NCI-H2171 treated with DMSO at 0.1 percent for 48 hours (cell line): Measurements from ENCODE around the gene CHSY1.
"Not testable (repeated sequence)": the region's sequence is repeated elsewhere in the genome, so short reads cannot be mapped to it uniquely, and the experiment has no call there.

Experiments
- DNase-seq: peaks from one replicate; lab custom pipeline; 2025; lab: John Stamatoyannopoulos, UW

Gene CHSY1

GRCh38 chr15:101244036-101244781 lies 7.6 kb downstream of the CHSY1 start:
- DNase-seq, result no peak

DNA sequence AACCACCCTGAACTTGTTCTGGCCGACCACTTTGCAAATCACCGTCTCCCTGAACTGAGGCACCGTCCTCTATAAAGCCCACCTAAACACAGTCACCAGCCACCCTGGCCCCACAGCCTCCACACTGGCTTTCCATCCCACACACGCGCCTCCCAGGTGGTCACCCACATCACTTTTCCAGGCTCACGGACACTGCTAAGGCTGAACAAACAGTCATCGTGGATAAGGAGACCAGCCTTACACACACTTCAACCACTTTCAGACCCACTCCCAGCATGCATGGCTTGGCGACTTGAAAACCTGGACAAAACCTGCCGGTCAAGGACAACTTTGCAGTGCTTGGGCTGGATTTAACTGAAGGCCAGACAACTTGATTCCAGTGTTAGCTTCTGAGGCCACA lies 8.4 kb downstream of the CHSY1 start:
- no peak for DNase-seq

DNA sequence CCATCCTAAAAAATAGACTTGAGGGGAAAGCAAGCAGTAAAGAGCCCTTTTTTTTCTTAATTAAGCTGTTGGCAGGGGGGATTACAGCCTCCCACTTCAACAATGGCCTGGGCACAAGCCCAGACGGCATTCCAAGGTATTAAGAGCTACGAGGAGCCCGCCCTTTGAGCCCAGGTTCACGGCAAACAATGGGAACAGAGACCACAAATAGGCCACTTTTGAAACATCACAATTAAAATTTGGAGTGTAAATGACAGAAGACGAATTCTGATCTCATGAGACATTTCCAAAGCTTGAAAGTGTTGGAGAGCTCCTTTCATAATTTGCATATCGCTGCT lies 8.9 kb downstream of the CHSY1 start:
- DNase-seq, result no peak

DNA sequence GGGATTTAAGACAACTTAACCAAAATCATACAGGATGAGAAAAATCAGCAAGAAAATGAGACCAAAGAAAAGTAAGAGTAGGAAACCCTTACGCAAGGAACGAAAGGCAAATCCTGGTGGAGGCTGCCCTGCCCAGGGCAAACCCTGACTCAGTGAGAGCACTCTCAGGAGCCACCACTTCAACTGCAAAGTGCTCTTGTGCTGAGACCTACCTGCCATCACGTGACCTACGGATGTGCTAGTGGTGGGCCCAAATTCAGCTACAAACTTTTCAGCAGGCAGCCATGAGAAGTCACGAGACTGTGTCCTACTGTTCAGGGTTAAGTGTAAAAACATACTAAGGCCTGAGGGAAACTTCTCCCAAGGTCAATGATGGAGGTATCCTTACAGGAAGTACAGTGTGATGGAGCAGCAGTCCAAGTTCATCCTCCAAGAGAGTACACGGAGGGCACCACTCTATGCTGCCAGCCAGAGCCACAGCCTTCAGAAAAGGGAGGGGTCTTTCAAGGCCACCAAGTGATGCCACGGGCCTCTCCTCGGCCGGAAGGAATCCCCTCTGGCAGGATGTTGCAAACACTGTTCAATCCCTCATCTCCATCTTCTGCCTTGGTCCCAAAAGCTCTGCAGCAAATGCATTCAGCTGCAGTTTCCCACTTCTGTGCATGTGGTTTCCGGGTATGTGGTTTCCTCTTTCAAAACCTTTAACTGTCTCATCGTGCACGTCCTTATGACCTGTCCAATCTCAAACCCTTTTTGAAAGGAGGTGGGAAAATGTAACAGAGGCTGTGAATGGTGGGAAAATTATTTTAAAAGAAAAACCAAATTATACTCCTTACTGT lies 9.5 kb downstream of the CHSY1 start:
- no peak for DNase-seq

DNA sequence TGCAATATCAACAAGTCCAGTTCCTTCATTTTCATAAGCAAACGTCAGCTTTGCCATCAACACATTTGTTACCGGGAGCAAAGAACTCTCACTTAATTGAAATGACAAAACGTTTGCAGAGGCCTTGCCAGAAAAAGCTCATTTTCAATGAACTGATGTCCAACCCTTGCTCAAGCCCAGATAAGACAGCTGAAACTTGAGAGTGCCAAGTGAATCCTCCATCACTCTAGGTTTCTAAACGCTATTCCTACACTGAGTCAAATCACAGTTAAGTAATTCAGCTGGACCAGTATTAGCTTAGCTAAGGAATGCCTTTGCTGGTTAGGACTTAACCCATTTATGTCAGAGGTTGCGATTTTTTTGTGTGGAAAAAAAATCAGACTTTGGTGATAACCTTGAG lies 11.5 kb downstream of the CHSY1 start:
- no peak for DNase-seq

DNA sequence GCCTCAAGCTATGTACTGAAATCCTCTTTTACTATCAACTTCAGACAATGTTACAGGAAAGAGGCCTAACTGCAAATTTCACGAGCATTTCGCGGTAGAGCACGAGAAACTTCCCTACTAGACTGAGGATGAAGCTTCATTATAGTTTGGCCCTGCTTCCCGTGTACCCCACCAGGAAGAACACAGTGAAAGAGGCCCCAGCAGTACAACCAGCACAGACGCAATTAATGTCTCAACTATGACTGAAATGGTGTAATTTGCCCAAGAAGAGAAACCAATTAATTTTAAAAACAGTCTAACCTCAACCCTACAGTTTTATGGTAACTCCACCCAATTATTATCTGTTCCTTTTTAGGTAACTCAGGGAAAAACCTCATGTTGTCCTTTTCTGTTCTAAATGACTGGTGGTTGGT lies 12.1 kb downstream of the CHSY1 start:
- no peak for DNase-seq

- DNase-seq, result no peak
Measured at GRCh38 chr15:101237251-101237650, 14.6 kb downstream of the CHSY1 start.

- DNase-seq, result no peak
Measured at GRCh38 chr15:101233651-101234280, 18.1 kb downstream of the CHSY1 start.

DNA sequence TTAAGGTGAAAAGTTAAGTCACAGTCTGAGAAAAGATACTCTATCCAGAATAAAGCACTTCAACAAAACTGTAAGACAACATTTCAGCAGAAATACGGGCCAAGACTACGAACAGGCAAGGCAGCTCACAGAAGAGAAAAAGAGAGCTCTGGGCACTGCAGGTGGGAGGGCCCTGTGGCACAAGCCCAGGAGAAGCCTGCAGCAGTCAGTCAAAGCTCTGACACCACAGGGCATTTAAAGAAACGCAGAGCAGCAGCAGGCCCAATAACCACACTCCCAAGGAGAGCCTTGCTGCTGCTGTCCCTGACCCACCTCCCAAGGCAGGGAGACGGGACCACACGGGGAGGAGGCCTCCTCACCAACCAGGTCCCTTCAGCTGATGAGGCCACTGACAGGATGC lies 19.2 kb downstream of the CHSY1 start:
- DNase-seq, result no peak

GRCh38 chr15:101228313-101228712 lies 23.5 kb downstream of the CHSY1 start:
- DNase-seq, result no peak

DNA sequence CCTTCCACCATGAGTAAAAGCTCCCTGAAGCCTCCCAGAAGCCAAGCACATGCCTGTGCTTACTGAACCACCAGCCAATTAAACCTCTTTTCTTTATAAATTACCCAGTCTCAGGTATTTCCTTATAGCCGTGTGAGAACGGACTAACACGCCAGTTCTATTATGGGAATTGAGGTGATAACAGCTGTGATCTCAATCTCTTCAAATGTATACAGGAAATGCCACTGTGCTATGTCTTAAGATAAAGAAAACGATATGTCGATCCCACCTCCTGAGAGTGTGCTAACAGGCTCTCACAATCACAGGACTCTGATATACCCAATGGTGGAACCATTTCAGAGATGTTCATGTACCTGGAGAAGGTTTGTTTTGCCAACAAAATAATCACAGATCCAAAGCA lies 26.2 kb downstream of the CHSY1 start:
- DNase-seq, result no peak

DNA sequence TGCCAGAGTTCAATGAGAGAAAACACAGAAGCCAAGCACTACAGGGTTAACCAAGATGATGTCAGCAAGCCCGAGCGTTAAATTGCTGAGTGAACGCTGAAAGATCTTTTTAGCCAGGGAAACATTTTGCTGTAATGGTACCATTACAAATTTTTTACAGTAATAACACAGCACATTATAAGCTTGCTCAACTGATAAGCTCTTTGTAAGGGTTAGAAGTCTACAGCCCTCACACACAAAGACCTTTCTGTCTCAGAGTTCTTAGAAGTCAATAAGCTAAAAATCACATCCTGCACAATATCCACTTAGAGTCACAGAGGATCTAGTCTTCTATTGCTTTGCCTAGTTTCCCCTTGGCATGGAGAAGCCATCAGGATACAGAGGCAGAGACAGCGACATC lies 29.9 kb downstream of the CHSY1 start:
- DNase-seq, result no peak

DNA sequence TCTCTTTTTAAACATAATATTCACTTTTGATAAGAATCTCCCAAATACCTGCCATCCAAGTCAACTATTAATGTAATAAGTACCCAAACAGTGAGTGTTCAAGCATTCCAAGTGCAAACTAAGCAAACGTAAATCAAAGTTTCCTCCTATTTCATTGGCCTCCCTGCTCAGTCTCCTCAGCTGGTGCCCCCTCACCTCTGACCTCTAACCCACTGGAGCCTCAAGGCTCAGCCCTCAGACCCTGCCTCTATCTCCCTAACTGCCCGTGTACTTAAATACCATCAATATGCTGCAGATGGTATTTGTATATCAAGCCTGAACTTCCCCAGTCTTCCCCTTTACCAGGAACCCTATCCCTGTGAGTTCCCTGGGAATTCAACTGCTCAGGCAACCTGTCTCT lies 31.8 kb downstream of the CHSY1 start:
- DNase-seq, result no peak

DNA sequence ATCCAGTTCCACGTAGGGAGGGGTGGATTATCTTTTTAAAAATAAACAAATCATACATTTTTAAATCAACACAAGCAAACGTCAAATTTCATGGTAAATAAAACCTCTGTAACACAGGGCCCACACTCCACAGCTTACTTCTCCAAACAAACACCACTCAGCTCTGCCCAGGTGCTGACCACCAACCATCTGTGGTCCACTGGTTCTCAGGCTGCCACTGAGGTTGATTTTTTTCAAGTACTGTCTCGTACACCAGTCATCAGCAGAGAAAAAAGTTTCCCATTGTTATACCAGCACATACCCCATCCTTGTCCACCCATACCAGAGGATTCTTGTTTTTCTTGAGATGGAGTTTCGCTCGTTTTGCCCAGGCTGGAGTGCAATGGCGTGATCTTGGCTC lies 32.4 kb downstream of the CHSY1 start:
- no peak for DNase-seq

GRCh38 chr15:101217446-101217845 lies 34.4 kb downstream of the CHSY1 start:
- DNase-seq, result no peak

DNA sequence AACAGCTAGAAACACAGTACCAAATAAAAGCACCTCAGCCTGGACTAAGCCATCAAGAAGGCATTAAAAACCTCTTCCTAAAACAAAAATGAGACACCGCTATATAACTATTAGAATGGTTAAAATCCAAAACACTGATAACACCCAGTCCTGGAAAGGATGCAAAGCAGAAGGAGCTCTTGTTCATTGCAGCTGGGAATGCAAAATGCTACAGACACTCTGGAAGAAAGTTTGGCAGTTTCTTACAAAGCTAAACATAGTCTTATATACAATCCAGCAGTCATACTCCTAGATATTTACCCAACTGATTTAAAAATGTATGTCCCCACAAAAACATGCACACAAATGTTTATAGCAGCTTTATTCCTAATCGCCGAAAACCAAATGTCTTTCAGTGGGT lies 35.7 kb downstream of the CHSY1 start:
- no peak for DNase-seq

GRCh38 chr15:101215681-101216080 lies 36.2 kb downstream of the CHSY1 start:
- DNase-seq, result no peak

DNA sequence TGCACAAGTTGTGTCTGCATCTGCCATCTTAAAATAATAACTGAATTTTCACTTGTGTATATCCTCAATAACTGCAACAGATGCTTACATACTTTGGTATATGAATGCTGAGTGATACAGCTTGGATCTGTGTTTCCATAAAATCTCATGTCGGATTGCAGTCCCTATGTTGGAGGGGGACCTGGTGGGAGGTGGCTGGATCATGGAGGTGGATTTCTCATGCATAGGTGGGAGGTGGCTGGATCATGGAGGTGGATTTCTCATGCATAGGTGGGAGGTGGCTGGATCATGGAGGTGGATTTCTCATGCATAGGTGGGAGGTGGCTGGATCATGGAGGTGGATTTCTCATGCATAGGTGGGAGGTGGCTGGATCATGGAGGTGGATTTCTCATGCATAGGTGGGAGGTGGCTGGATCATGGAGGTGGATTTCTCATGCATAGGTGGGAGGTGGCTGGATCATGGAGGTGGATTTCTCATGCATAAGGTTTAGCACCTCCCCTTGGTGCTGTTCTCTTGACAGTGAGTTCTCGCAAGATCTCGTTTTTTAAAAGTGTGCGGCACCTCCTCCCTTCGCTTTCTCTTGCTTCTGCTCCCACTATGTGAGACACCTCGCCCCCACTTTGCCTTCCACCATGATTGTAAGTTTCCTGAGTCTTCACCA lies 37.3 kb downstream of the CHSY1 start:
- not testable (repeated sequence) for DNase-seq

DNA sequence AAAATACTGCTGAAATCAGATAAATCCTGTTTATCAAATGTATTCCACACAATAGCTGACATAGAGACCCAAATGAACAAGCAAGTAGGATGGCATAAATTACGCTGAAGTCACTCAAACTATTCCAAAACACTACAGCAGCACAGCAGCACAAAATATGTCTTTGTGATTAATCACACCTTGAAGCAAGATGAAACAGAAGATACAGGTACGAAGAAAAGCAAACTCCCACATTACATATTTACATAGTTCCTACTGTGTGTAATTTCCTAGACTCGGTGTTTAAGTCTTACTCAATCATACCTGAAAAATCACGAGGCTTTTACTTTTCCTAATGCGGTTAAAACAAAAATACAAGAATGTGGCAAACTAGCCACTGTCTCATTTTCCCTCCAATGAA lies 38.3 kb downstream of the CHSY1 start:
- no peak for DNase-seq

DNA sequence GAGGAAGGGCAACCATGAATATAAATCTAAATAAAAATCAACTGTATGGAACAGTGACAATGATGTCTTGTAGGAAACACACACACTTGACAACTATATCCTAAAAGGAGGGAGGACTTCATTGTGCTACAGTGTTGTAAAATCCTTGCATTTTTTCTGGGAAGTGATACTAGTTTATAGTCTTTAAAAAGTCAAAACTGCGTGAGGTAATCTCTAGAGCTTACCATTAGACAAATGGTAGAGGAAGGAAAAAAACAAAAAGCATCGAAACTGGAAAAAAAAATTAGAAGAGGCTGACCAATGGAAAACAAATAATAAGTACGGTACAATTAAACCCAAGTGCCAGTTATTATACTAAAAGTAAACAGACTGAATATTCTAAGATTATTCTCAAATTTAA lies 38.7 kb downstream of the CHSY1 start:
- no peak for DNase-seq

DNA sequence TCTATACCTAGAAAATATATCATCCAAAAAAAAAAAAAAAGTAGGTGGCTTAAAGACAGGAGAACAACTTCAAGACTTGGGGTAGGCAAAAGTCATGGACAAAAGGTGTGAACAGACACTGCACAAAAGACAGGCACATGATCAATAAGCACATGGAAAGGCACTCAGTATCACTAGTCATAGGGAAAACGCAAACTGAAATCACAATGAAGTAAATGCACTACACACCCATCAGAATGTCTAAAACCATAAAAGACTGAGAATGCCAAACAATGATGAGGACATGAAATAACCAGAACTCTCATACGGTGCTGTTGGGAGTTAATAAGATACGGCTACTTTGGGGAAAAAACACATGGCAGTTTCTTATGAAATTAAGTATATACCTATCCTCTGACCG lies 40.0 kb downstream of the CHSY1 start:
- DNase-seq, result no peak

- no peak for DNase-seq
Measured at GRCh38 chr15:101210466-101210865, 41.4 kb downstream of the CHSY1 start.

GRCh38 chr15:101210058-101210457 lies 41.8 kb downstream of the CHSY1 start:
- no peak for DNase-seq
